ENCODE results near the gene RSBN1L.

DNA sequence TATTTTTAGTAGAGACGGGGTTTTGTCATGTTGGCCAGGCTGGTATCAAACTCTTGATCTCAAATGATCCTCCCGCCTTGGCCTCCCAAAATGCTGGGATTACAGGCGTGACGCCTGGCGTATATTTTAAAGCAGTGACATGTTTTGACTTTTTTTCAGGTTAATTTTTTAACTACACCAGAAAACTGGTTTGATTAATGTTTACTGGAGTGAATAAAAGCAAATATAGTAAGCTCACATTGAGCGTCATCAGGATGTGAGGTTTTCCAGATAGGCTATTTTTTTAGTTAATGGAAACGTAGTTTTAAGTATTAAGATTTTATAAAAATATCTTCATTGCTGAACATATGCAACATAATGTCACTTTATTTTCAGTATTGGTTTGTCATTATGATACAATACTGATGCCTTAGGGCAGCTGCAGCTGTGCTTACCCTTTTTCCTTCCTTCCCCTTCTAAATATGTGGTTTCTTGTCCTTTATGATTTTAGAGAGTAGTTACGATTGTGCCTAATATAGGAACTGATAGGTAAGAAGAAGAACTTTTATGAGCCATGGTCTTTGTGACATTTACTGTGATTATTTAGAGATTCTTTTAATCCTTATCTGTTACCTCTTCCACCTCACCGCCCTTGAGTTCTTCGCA, 64.7 kb downstream of the RSBN1L start:
- TF ChIP-seq POLR2AphosphoS5 (IDR thresholded peaks at IDR 0.05; ENCODE audit: borderline replicate concordance, low read depth, low read length) (no peak), EZH2 (IDR thresholded peaks at IDR 0.05) (no peak)

Measured in SK-N-MC (cell line).